HG03457 (cell line): Measurements from ENCODE around the gene CROCC.
"Not testable (repeated sequence)": the region's sequence is repeated elsewhere in the genome, so short reads cannot be mapped to it uniquely, and the experiment has no call there.

Source experiments
- ATAC-seq: cut with Tn5 transposase; IDR thresholded peaks from one replicate; pipeline ENCODE4 v1.9.1; 2021; ENCODE audit warnings: moderate number of reproducible peaks; ENCODE audit not compliant: unreplicated experiment

Gene CROCC

GRCh38 chr1:16914928-16915626 is 6.7 kb upstream of the CROCC start:
- not testable (repeated sequence) for ATAC-seq

- ATAC-seq = no peak
These were observed 6.1 kb upstream of the CROCC start for GRCh38 chr1:16915627-16915973.

GRCh38 chr1:16916036-16916880 is 5.5 kb upstream of the CROCC start:
- ATAC-seq = not testable (repeated sequence)

GRCh38 chr1:16918371-16918770 is 3.4 kb upstream of the CROCC start:
- ATAC-seq = no peak

- ATAC-seq = not testable (repeated sequence)
These were observed 2.6 kb upstream of the CROCC start for GRCh38 chr1:16918936-16919665.

GRCh38 chr1:16920951-16921350 is 780 bp upstream of the CROCC start:
- no peak for ATAC-seq

GRCh38 chr1:16922466-16922865 is 735 bp downstream of the CROCC start:
- no peak for ATAC-seq

GRCh38 chr1:16922885-16923431 is 1.2 kb downstream of the CROCC start:
- no peak for ATAC-seq

GRCh38 chr1:16924216-16924918 is 2.6 kb downstream of the CROCC start:
- no peak for ATAC-seq

GRCh38 chr1:16924919-16925477 is 3.3 kb downstream of the CROCC start:
- no peak for ATAC-seq

GRCh38 chr1:16925635-16926490 is 4.1 kb downstream of the CROCC start:
- no peak for ATAC-seq

- no peak for ATAC-seq
These were observed 4.9 kb downstream of the CROCC start for GRCh38 chr1:16926491-16927073.

GRCh38 chr1:16927256-16927655 is 5.5 kb downstream of the CROCC start:
- no peak for ATAC-seq

GRCh38 chr1:16927711-16928485 is 6.2 kb downstream of the CROCC start:
- no peak for ATAC-seq

GRCh38 chr1:16929146-16930041 is 7.7 kb downstream of the CROCC start:
- ATAC-seq = not testable (repeated sequence)

- not testable (repeated sequence) for ATAC-seq
These were observed 9.6 kb downstream of the CROCC start for GRCh38 chr1:16931206-16931934.

GRCh38 chr1:16933945-16934344 is 12.2 kb downstream of the CROCC start:
- not testable (repeated sequence) for ATAC-seq
